ENCODE measurements around the gene HDAC11.

- TF ChIP-seq CTCF (conservative IDR thresholded peaks at IDR 0.05; ENCODE audit: low read depth, low read length) (no peak), EZH2 (IDR thresholded peaks at IDR 0.05; ENCODE audit: borderline replicate concordance, low read depth, low read length, poor library complexity, severe bottlenecking) (no peak)
Observed at GRCh38 chr3:13472286-13472685, 7.8 kb upstream of the HDAC11 start.
